K562 (cell line): ENCODE data around the gene CYTH4. TPM values are rescaled to one million over a fixed set of nuclear protein-coding genes. Genes with fewer than 3 reads are reported as not detected.

Experiments
- CBX8 ChIP-seq: fragments of 200-600 bp; sonication (generic); IDR thresholded peaks from 2 replicates; pipeline ENCODE4 v1.6.1; 2012; ENCODE audit warnings: borderline replicate concordance, mixed run types, low read depth, mild to moderate bottlenecking, moderate library complexity, mixed read lengths, low read length, control low read depth, inconsistent platforms; ENCODE audit not compliant: poor library complexity, severe bottlenecking; ENCODE audit errors: extremely low read depth
- CSDE1 ChIP-seq, 2 experiments: fragments of 450-650 bp; IDR thresholded peaks; 2 replicates each; pipeline ENCODE4 v1.6.1; 2016; ENCODE audit warnings: mild to moderate bottlenecking in 1 of 2
- FOXJ3 ChIP-seq: sonication (generic); formaldehyde crosslinking; IDR thresholded peaks from 2 replicates; pipeline ENCODE4 v1.4.0; 2020; ENCODE audit warnings: mild to moderate bottlenecking, missing genetic modification reagents
- HDAC1 ChIP-seq, 2 experiments: fragments of 450-650 bp; IDR thresholded peaks; 2 replicates each; pipeline ENCODE4 v1.6.1; 2016 to 2017; ENCODE audit warnings: inconsistent platforms in 1 of 2, mild to moderate bottlenecking in 1 of 2, moderate library complexity in 1 of 2
- HINFP ChIP-seq: fragments of 450-650 bp; conservative IDR thresholded peaks from 2 replicates; pipeline ENCODE4 v1.6.1; 2016; ENCODE audit warnings: missing genetic modification characterization, low read depth, mild to moderate bottlenecking, control low read depth, missing compliant biosample characterization
- LARP7 ChIP-seq: fragments of 450-650 bp; IDR thresholded peaks from 2 replicates; pipeline ENCODE4 v1.6.1; 2016
- MLLT1 ChIP-seq, 2 experiments: fragments of 450-650 bp; IDR thresholded peaks; 2 replicates each; pipeline ENCODE4 v1.6.1; 2016
- THRAP3 ChIP-seq: fragments of 450-650 bp; IDR thresholded peaks from 2 replicates; pipeline ENCODE4 v1.6.1; 2016; ENCODE audit warnings: mild to moderate bottlenecking, inconsistent platforms, borderline replicate concordance
- YBX1 ChIP-seq: fragments of 450-650 bp; IDR thresholded peaks from 2 replicates; pipeline ENCODE4 v1.7.1; 2016; ENCODE audit warnings: mild to moderate bottlenecking
- ZBTB2 ChIP-seq: fragments of 450-650 bp; IDR thresholded peaks from 2 replicates; pipeline ENCODE4 v1.6.1; 2016; ENCODE audit warnings: antibody characterized with exemption
- ZBTB26 ChIP-seq: fragments of 450-650 bp; formaldehyde crosslinking; IDR thresholded peaks from 2 replicates; pipeline ENCODE4 v1.4.0; 2022; ENCODE audit warnings: missing genetic modification characterization
- ZFP30 ChIP-seq: fragments of 250-450 bp; sonication (Bioruptor Pico); IDR thresholded peaks from 2 replicates; pipeline ENCODE4 v1.8.0; 2022; ENCODE audit warnings: moderate library complexity, mild to moderate bottlenecking, inconsistent platforms, borderline replicate concordance
- ZKSCAN8 ChIP-seq: fragments of 200-800 bp; sonication (Bioruptor generic); IDR thresholded peaks from 2 replicates; pipeline ENCODE4 v1.6.1; 2016; ENCODE audit warnings: missing genetic modification characterization, missing compliant biosample characterization
- ZNF512 ChIP-seq: IDR thresholded peaks from 2 replicates; pipeline ENCODE4 v1.6.1; 2016; ENCODE audit warnings: missing genetic modification characterization, missing compliant biosample characterization
- ZZZ3 ChIP-seq: fragments of 450-650 bp; IDR thresholded peaks from 2 replicates; pipeline ENCODE4 v1.6.1; 2016; ENCODE audit warnings: antibody characterized with exemption, mild to moderate bottlenecking, moderate library complexity
- polyA plus RNA-seq, 8 experiments: library from polyadenylated mRNA; depleted of rRNA in 4 of 8; stranded (reverse) in 5 of 8; unstranded in 3 of 8; fragments of >200 nt; fragmentation: Nextera tagmentation in 2 of 8; fragmentation: Illumina TruSeq in 1 of 8; extraction: Ambion mirVana in 2 of 8; extraction: Trizol in 1 of 8; gene quantifications; 2 replicates each; pipeline versions ENCODE4 v1.2.1 to v1.2.3, GENCODE V29; 2011 to 2014; ENCODE audit warnings: inconsistent platforms in 1 of 8, missing spikeins in 1 of 8
- total RNA-seq, 7 experiments: library from RNA; depleted of rRNA in 6 of 7; stranded (reverse); fragments of >200 nt in 6 of 7; fragmentation: Illumina TruSeq in 2 of 7; extraction: Trizol in 2 of 7; gene quantifications; 2 replicates each; pipeline versions ENCODE4 v1.2.1 to v1.2.3, GENCODE V29; 2011 to 2021; ENCODE audit warnings: low replicate concordance in 1 of 7
- TF ChIP-seq, protein P1 (sequence below): sonication (generic); formaldehyde crosslinking; IDR thresholded peaks from 2 replicates; pipeline ENCODE4 v1.9.0; 2022; ENCODE audit warnings: mild to moderate bottlenecking, missing genetic modification reagents
- TF ChIP-seq, protein P2 (sequence below): IDR thresholded peaks from 2 replicates; pipeline ENCODE4 v1.6.1; 2011; ENCODE audit warnings: borderline replicate concordance, low read depth, mild to moderate bottlenecking, moderate library complexity, low read length; ENCODE audit not compliant: insufficient read depth, poor library complexity, severe bottlenecking

The CYTH4 gene
- total and polyA plus RNA-seq, 9 of the 15 experiments (the other 6 are each of a cell fraction or from before 2014, with no cell fraction given) = 0.03 to 2.0 (median 0.61) TPM; not detected in 1

GRCh38 chr22:37255558-37256006 is 26.7 kb upstream of the CYTH4 start (continued):
- TF ChIP-seq ZFP30 (CRISPR knock-in tag) = no peak
- TF ChIP-seq, protein P1, sequence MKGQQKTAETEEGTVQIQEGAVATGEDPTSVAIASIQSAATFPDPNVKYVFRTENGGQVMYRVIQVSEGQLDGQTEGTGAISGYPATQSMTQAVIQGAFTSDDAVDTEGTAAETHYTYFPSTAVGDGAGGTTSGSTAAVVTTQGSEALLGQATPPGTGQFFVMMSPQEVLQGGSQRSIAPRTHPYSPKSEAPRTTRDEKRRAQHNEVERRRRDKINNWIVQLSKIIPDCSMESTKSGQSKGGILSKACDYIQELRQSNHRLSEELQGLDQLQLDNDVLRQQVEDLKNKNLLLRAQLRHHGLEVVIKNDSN = no peak
- TF ChIP-seq ZBTB2 = peak; percentile 83
- peak; percentile 74; the same call in 1 of the 2 replicates for TF ChIP-seq HINFP (tag)
- 0 out of 2 replicates have a peak, but pooled peaks have one; percentile 48 for TF ChIP-seq THRAP3
- TF ChIP-seq ZBTB26 (CRISPR knock-in tag) = peak; percentile 77; the same call in 1 of the 2 replicates
- TF ChIP-seq ZZZ3 = no peak
- TF ChIP-seq CBX8 = no peak
- no peak for TF ChIP-seq ZKSCAN8 (CRISPR knock-in tag)
- peak; percentile 99 for TF ChIP-seq ZNF512 (tag)
- TF ChIP-seq YBX1 = 0 out of 2 replicates have a peak, but pooled peaks have one; percentile 43
- TF ChIP-seq HDAC1 (IDR thresholded peaks at IDR 0.05) = peak in 1 of 2 experiments; percentile 65; a peak in 2 of 4 replicates
- TF ChIP-seq MLLT1 (IDR thresholded peaks at IDR 0.05) = peak; percentile 59 to 61; a peak in 1 of 4 replicates
- 0 out of 4 replicates have a peak, but pooled peaks of 1 of the 2 experiments have one; percentile 46 for TF ChIP-seq CSDE1 (IDR thresholded peaks at IDR 0.05)
- TF ChIP-seq LARP7 = 0 out of 2 replicates have a peak, but pooled peaks have one; percentile 30
- no peak for TF ChIP-seq FOXJ3 (CRISPR knock-in tag)
- TF ChIP-seq, protein P2, sequence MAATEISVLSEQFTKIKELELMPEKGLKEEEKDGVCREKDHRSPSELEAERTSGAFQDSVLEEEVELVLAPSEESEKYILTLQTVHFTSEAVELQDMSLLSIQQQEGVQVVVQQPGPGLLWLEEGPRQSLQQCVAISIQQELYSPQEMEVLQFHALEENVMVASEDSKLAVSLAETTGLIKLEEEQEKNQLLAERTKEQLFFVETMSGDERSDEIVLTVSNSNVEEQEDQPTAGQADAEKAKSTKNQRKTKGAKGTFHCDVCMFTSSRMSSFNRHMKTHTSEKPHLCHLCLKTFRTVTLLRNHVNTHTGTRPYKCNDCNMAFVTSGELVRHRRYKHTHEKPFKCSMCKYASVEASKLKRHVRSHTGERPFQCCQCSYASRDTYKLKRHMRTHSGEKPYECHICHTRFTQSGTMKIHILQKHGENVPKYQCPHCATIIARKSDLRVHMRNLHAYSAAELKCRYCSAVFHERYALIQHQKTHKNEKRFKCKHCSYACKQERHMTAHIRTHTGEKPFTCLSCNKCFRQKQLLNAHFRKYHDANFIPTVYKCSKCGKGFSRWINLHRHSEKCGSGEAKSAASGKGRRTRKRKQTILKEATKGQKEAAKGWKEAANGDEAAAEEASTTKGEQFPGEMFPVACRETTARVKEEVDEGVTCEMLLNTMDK = no peak
